RPMI8226 (cell line): ENCODE data around the gene STX12.
"Not testable (repeated sequence)": the region's sequence is repeated elsewhere in the genome, so short reads cannot be mapped to it uniquely, and the experiment has no call there.

ENCODE experiments used
- DNase-seq: peaks from one replicate; pipeline ENCODE4 v3.0.0-alpha.2; 2015

Gene STX12

DNA sequence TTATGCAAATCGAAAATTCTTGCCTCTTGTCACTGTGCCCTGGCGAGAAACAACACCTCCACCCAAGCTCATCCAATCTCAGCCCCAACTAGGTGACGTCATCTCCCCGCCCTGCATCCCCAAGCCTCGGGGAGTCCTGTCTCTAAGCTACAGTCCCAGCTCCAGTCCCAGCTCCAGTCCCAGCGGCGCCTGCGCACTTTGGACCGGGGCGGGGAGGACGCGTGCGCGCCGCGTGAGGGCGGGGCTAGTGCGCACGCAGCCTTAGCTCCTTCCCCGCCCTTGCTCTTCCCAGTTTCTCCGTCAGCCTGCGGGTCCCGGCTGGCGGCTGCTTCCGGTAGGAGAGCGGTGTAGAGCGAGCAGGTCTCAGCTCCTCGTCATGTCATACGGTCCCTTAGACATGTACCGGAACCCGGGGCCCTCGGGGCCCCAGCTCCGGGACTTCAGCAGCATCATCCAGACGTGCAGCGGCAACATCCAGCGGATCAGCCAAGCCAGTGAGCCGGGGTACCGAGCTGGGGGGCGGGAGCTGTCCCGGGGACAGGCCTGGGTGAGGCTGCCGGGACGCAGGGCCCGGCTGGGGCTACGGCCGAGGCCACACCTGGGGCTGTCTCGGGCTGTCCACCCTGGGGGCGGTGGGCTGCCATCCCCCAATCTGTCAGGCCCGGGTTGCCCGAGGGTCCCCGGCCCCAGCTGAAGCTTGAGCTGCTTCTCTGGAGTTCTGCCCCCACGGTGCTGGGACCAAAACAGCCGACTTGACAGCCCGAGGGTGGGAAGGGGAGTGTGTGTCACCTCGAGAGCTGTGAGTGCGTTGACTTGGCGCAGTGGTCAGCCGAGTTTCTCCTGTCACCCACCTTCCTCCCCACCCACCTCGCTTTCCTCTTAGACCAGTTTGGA, at the start of gene STX12:
Gene STX12 (plus strand): TSS at position 288 of the 894 bp plus-strand sequence. CDS start 89 bp downstream, at position 377.
- peak; percentile 99 for DNase-seq

DNA sequence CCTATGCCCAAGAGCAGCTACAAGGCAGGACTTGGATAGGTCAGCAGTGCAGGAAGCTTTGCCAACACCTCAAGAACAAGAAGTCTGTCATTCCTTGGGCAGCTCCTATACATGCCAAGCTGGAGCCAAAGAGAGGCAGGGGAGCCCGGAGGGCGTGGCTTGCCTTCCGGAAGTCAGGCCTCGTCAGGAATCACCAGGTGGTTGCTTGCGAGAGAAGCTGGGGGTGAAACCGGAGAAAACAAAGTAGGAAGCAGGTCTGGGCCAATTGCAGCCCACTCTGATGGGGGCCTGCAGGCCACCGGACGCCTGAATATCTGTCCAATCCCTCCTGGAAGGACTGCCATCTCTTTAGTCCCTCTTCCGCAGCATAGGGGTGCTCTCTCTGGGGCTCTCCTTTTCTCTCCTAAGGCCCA, 48.1 kb upstream of the STX12 start:
- DNase-seq: no peak

DNA sequence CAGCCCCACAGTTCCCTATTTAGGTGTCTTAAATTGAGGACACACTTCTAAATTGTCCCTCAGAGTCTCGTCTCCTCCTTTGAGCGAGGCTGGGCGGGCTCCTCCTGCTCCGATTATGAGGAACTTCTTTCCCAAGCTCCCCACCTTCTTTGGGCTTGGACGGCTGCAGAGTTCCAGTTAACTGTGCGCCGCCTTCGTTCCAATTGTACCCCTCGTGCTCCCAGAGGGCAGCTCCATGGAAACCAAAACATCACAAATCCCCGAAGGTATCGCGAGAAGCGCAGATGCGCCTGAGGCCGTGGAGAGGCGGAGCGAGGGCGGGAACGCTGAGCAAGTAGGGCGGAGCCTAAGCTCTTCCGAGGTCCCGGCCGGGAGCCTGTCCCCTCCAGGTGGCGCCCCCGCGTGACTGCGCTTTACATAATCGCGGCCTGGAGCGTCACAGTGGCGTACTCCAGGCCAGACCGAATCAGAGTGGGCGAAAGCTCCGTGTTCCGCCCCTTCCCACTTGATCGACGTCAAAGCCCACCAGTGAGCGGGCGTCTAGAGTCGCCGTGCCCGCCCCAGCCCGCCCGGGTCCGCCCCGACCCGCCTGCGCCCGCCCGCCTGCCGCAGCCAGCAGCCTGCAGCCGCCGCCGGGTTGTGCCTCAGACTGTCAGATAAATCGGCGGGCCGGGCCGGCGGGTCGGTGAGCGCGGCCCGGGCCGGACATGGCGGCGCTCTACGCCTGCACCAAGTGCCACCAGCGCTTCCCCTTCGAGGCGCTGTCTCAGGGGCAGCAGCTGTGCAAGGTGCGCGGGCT, 47.4 kb upstream of the STX12 start, which contains the start of gene FAM76A:
Gene FAM76A (plus strand): TSS at position 588 of the 799 bp plus-strand sequence. CDS start 120 bp downstream, at position 708.
- peak; percentile 100 for DNase-seq

DNA sequence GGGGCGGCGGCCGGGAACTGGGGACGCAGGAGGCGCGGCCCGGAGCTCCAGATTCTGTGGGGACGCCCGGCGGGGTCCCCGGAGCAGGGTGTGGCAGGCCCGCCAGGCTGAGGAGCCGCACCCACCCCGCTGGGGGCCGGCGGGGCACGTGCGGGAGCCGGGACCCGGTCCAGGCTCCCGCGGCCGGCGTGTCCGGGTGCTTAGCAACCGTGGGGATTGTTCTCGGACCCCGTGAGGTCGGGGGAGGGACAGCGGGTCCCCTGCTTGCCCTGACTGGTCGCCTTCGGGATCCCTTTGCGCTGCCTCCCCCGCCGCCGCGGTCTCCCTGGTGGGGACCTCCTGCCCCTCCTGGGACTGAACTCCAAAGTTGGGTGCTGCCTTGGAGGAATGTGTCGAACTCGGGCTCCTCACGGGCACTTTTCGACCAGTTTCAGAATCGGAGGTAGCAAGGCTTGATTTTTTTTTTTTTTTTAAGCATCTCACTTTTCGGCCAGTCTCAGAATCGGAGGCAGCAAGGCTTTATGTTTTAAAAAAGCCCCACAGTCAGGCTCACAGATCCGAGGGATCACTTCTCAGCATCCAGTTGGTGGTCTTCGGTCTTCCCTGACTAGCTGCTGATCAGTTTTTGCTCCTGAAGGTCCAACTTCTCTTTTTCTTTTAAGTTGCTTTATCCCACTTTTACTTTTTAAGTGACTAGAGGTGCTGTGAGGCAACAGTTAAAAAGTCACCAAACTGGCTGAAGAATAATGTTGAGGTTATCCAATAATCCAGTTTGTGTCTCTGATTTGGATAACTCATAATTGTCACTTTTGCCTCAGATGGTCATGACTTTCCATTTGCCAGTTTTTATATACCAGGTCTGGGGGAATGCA, 46.6 kb upstream of the STX12 start:
- peak; percentile 72 for DNase-seq

DNA sequence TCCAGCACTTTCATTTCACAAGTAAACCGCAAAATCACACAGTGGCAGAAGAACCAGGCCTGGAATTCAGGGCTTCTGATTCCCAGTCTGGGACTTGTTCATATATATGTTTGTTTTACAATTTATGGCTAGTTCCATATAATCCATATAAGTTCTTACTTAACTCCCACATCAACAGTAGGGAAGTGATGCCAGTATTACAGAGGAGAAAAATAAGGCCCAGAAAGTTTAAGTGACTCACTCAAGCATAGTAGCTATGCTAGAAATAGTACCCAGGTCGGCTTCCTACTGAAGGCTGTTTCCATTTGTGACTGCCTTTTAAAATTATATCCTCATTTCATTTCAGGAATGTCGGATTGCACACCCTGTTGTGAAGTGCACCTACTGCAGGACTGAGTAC, 45.9 kb upstream of the STX12 start:
- no peak for DNase-seq

DNA sequence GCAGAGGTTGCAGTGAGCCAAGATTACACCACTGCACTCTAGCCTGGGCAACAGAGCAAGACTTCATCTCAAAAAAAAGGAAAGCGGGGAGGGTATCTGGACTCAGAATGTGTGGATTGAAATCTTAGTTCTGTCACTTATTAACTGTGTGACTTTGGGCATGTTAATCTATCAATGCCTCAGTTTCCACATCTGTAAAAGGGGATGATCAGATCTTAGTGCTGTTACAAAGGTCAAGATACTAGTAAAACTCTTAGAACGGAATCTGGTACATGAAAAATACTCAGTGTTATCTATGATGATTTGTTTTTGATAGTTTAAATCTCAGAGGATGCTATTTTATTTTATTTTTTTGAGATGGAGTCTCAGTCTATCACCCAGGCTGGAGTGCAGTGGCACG, 36.8 kb upstream of the STX12 start:
- no peak for DNase-seq

DNA sequence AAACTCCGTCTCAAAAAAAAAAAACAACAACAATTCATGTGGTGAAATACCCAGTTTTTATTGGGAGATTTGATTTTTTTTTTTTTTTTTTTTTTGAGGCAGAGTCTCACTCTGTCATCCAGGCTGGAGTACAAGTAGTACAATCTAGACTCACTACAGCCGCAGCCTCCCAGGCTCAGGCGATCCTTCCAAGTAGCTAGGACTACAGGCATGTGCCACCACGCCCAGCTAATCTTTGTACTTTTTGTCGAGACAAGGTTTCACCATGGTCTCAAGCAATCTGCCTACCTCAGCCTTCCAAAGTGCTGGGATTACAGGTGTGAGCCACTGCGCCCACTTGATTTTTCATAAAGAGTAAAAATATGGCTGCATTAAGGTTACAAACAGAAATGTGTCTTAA, 31.9 kb upstream of the STX12 start:
- DNase-seq: no peak

DNA sequence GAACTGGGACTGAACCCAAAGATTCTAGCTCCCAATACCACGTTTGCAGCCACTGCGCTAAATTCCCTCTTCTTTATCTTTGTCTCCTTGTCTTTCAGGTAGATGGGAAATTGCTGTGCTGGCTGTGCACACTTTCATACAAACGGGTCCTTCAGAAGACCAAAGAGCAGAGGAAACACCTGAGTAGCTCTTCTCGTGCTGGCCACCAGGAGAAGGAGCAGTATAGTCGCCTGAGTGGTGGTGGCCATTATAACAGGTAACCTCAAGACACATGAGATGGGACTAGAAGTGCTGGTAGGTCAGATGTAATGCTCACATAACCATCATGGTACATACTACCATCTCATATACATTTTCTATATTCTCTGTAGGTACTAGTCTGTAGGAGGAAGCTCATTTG, 28.5 kb upstream of the STX12 start:
- DNase-seq: no peak

DNA sequence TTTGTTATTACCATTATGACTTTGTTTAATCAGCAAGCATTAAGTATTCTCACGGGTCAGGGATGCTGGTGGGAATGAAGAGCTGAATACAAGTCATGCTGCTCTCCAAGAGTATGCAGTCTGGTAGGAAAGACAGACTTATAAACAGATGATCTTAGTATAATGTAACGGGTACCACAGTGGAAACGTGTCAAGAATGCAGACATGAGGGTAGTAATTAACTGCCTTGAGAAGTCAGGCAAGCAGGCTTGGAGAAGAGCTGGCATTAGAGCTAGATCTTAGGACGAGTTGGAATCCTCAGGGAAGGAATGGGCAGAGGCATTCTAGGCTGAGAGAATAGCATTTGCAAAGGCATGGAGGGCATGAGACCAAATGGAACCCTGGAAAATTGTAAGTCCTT, 27.6 kb upstream of the STX12 start:
- DNase-seq: no peak

DNA sequence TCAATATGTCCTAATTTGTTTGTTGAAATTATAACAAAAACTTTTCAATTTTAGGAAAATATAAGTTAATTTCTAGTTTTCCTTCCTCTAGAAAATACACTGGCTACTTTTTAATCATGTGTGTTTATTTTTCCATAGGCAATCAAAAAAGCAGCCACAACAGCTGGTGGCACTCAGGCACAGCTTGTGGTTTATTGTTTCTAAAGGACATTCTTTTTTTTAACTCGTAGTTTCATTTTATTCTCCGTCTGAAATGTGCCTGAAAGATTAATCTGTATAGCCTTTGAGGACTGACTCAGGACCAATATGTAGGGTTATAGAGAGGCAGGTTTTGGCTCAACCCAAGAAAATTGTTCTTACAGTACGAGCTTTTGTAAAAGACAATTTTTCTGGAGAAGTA, 20.7 kb upstream of the STX12 start:
- DNase-seq: peak; percentile 24

DNA sequence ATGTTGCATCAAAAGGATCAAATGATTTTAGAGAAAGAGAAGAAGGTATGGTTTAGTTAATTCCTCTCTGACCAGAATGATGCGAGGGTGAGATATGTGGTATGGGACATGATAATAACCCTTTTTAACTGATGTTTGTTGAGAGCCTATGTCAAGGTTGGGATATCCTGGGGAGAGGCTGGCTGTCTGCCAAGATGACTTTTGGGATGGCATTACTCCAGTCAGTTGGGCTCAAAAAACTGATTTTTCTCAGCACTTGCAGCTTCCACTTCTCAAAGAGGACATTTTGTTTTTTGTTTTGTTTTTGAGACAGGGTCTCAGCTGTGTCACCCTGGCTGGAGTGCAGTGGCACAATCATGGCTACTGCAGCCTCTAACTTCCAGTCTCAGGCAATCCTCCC, 17.7 kb upstream of the STX12 start:
- no peak for DNase-seq

DNA sequence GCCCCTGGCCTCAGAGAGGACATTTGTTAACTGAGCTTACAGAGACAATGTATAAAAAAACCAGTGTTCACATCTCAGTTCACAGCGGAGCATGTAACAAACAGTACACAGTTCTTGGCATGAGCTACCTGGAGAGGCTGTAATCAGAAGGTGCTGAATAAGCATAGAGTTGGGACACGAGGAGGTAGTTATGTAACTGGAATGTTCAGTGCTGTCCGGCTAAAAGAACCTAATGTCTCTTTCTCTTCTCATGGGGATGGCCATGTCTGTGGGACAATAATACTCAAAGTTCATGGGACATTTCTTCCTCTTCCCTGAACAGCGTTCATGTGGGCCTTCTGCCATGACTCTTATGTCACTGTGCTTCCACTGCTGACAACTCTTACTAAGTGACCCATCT, 17.2 kb upstream of the STX12 start:
- DNase-seq: no peak

DNA sequence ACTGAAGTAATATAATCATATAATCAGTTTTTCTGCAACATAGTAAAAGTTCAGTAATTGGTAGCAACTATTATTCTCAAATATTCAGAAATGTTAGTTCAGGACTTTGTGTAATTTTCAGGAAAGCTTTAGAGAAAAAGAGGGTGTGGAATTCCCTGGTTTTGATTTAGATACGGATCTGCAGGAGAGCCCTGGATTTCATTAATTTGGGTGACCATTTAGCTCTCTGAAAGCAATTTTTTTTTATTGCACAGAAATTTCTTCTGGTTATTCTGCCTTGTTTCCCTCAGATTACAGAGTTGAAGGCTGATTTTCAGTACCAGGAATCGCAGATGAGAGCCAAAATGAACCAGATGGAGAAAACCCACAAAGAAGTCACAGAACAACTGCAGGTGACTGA, 13.8 kb upstream of the STX12 start:
- DNase-seq: no peak

DNA sequence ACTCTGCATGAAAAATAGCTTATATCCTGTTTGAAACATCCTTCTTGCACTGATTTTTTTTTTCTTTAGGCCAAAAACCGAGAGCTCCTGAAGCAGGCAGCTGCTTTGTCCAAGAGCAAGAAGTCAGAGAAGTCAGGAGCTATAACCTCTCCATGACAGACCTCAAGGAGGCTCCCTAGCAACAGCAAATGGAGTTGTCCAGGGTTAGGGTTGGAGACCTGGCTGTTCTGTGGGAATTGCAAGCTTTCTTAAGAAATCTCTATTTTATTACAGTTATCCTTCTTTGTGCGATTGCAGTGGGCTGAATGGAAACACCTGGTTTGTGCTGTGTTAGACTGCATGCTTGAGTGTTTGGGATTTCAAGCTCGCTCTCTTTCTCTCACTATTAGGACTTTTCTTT, 12.6 kb upstream of the STX12 start:
- DNase-seq: no peak

DNA sequence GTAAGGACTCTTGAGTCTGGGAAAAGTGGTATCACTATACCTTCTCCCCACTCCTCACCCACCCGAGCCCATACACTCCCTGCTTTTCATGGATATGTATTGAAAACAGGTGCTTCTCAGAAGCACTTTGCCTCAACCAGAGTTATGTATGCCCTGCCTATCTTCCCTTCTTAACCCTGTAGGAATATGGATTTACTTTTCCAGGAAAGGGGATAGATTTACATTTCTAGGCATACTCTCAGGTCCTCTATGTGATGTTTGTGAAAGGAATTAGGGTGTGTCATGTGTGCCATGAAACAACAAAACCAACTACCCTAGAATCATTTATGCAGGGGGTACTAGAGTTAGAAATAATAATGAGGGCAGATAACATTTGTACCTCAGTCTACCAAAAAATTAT, 11.0 kb upstream of the STX12 start:
- no peak for DNase-seq

DNA sequence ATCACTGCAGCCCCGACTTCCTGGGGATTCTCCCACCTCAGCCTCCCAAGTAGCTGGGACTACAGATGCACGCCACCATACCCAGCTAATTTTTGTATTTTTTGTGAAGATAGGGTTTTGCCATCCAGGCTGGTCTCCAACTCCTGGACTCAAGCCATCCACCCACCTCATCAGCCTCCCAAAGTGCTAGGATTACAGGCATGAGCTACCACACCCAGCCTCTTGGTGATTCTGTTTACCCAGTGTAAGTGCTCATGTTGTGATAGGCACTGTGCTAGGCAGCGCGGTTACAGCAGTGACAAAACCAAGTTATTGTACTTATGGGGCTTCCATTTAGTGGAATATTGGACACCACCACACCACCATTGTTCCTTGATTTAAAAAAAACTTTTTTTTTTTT, 9.7 kb upstream of the STX12 start:
- DNase-seq: no peak

DNA sequence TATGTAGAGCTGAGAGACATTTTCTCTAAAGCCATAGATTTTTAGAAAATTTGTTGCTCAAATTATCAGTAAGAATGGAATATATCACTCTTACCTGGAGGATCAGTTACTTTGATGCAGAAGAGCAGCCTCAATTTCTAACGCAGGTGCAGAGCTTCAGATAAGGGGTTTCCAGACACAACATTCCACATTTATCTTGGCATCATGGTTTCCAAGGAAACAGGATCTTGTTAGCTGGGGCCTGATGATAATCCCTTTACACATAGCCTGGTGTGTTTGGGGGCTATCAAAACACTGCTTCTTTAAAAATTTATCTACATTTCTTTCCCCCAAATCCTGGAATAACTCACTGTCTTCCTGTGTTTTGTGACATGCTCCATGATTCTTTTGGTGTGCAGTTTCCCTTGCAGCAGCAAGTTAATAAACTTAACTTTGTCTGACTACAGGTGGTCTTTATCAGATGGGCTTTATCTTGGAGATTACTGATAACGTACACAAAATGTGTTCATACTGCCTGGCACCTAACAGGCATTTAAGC, 2.7 kb upstream of the STX12 start:
- DNase-seq: no peak

DNA sequence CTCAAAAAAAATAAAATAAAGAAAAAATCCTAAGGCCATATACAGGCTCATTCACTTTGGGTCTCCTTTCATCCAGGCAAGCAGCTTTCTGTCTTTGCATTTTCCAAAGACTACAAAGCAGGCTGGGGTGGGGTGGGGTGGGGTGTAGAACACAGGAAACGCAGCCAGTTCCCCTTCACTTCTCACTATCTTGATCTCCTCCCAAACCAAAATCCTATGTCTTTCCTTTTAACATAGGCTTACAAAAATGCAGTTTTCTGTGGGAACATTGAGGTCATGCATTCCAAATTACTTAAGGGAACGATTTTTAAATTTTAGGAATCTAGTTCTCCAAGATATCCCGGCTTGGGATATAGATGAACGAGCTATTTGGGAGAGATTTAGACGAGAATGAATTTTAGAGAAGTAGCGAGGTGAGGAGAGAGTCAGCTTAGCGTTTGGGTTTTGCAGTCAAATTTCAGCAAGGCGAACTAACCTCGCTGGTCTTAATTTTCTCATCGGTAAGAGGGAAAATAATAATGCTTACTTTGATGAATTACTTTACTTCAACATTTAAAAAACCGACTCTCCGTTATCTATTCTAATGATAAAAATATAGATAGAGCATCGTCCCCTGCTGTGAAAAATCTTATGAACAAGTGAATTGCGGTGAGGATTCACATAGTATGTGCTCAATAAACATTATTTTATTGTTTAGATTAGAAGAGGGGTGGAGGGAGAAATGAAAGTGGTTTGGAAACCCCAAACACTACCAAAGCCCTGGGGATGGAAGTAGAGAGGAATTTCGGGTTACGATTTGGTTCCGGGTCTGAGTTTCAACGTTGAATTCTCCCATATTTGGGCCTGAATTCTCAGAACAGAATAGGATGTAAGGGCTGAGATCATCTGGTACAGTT, 735 bp upstream of the STX12 start:
- no peak for DNase-seq

DNA sequence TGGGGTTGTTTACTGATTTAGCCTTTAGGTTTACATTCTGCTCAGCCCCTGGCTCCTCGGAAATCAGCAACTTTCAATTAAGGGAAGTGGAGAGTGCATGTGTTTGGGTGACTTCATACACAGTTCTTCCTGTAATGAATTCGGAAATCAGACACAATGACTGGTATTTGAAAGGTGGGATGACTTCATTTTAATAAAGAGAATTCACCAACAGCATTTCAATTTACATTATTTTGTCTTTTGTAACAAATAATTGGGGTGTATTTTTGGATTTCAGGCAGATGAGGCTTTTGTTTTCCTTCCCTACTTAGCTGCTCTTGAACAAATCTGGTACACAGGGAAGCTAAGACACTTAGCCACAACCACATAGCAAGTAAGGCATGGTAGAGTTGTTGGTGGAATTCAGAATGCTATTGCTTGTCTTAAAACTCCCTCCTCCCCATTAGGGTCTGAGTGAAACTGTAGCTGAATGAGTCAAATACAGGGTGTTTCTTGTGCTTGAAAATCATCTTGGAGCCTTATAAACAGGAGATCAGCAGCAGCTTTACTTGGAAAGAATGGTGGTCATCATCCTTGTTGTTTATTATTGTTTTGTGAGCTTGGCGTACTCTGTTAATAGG, 917 bp downstream of the STX12 start:
- peak; percentile 49 for DNase-seq

DNA sequence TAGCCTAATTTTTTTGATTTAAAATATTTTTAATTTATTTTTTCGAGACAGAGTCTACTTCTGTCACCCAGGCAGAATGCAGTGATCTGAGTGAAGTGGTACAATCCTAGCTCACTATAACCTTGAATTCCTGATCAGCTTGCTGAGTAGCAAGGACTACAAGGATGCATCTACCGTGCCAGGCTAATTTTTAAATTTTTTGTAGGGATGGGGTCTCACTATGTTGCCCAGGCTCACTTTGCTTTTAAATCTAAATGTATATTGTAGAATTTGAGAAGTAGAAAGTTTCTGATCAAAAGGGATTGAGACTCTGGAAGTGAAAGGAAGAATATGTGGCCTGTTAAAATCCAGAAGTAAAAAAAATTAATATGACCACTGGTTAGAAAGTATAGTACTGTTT, 1.6 kb downstream of the STX12 start:
- DNase-seq: no peak

DNA sequence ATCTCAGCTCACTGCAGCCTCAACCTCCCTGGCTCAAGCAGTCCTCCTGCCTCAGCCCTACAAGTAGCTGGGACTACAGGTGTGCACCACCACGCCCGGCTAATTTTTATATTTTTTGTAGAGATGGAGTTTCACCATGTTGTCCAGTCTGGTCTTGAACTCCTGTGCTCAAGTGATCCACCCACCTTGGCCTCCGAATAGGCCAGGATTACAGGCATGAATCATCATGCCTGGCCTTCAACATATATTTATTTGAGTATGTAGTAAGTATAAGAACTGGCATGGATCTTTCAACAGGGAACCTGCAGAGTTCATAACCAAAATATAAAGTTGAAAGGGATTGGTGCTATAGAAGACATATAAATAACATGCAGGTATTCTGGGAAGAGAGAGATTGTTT, 2.3 kb downstream of the STX12 start:
- not testable (repeated sequence) for DNase-seq
